Parathyroid adenoma (tissue), 2 donors: ENCODE data around the gene KLHL29.

ENCODE experiments used
- H2AFZ ChIP-seq: fragments of 300-600 bp; sonication (generic); one replicate; pipeline ENCODE4 v1.7.0; 2017; ENCODE audit warnings: antibody characterized with exemption, mild to moderate bottlenecking
- H3K27ac ChIP-seq: fragments of 300-600 bp; sonication (generic); one replicate; pipeline ENCODE4 v1.7.0; 2017
- H3K27me3 ChIP-seq: fragments of 300-600 bp; sonication (generic); one replicate; pipeline ENCODE4 v1.7.0; 2017; ENCODE audit warnings: low read length; ENCODE audit not compliant: control insufficient read depth, insufficient read depth
- H3K36me3 ChIP-seq: fragments of 300-600 bp; sonication (generic); one replicate; pipeline ENCODE4 v1.7.0; 2017; ENCODE audit warnings: low read length; ENCODE audit not compliant: control insufficient read depth, insufficient read depth
- H3K4me1 ChIP-seq: fragments of 300-600 bp; sonication (generic); one replicate; pipeline ENCODE4 v1.7.0; 2017; ENCODE audit warnings: control low read depth
- H3K4me2 ChIP-seq: fragments of 300-600 bp; sonication (generic); one replicate; pipeline ENCODE4 v1.7.0; 2017; ENCODE audit warnings: low read length
- H3K4me3 ChIP-seq: fragments of 300-600 bp; sonication (generic); one replicate; pipeline ENCODE4 v1.7.0; 2017; ENCODE audit warnings: low read depth, low read length
- H3K79me2 ChIP-seq: fragments of 300-600 bp; sonication (generic); one replicate; pipeline ENCODE4 v1.7.0; 2017; ENCODE audit warnings: control low read depth
- H3K9ac ChIP-seq: fragments of 300-600 bp; sonication (generic); one replicate; pipeline ENCODE4 v1.7.0; 2017; ENCODE audit warnings: mild to moderate bottlenecking
- H3K9me3 ChIP-seq: fragments of 300-600 bp; sonication (generic); one replicate; pipeline ENCODE4 v1.7.0; 2017; ENCODE audit warnings: low read length; ENCODE audit not compliant: control insufficient read depth
- CTCF ChIP-seq: fragments of 300-600 bp; sonication (generic); IDR thresholded peaks from one replicate; pipeline ENCODE4 v1.7.0; 2017; ENCODE audit warnings: antibody characterized with exemption, mild to moderate bottlenecking
- donor health status: primary hyperparathyroidism.

KLHL29 gene

GRCh38 chr2:23420840-23421476 is 36.0 kb downstream of the KLHL29 start:
- Histone ChIP-seq H3K27ac (no peak overlapping the region), H3K27me3 (no peaks in the 10 kb centered on the region), H3K4me1 (no peaks in the 10 kb centered on the region), H3K36me3 (no peaks in the 10 kb centered on the region), H3K9me3 (no peaks in the 10 kb centered on the region), H2AFZ (no peak overlapping the region), H3K4me3 (no peak overlapping the region), H3K79me2 (peaks cover 5% of the 10 kb centered on the region), H3K9ac (no peak overlapping the region), H3K4me2 (no peak overlapping the region)
- no peak for TF ChIP-seq CTCF

- TF ChIP-seq CTCF = no peak
- Histone ChIP-seq H3K9me3 (no peaks in the 10 kb centered on the region), H3K79me2 (peaks cover 5% of the 10 kb centered on the region), H3K4me2 (no peak overlapping the region), H2AFZ (no peak overlapping the region), H3K27me3 (no peaks in the 10 kb centered on the region), H3K4me3 (no peak overlapping the region), H3K4me1 (no peaks in the 10 kb centered on the region), H3K27ac (no peak overlapping the region), H3K9ac (no peak overlapping the region), H3K36me3 (no peaks in the 10 kb centered on the region)
Observed at GRCh38 chr2:23422089-23423061, 37.4 kb downstream of the KLHL29 start.

- Histone ChIP-seq H2AFZ (no peak overlapping the region), H3K4me3 (no peak overlapping the region), H3K79me2 (peaks cover 5% of the 10 kb centered on the region), H3K9me3 (no peaks in the 10 kb centered on the region), H3K4me1 (no peaks in the 10 kb centered on the region), H3K27ac (no peak overlapping the region), H3K4me2 (no peak overlapping the region), H3K27me3 (no peaks in the 10 kb centered on the region), H3K9ac (no peak overlapping the region), H3K36me3 (no peaks in the 10 kb centered on the region)
- TF ChIP-seq CTCF = no peak
Observed at GRCh38 chr2:23423062-23423872, 38.3 kb downstream of the KLHL29 start.

- Histone ChIP-seq H3K4me1 (no peaks in the 10 kb centered on the region), H3K4me3 (no peak overlapping the region), H3K36me3 (no peaks in the 10 kb centered on the region), H3K27me3 (no peaks in the 10 kb centered on the region), H3K9me3 (no peaks in the 10 kb centered on the region), H3K9ac (no peak overlapping the region), H3K79me2 (peaks cover 5% of the 10 kb centered on the region), H3K27ac (no peak overlapping the region), H3K4me2 (no peak overlapping the region), H2AFZ (no peak overlapping the region)
- no peak for TF ChIP-seq CTCF
Observed at GRCh38 chr2:23423873-23424680, 39.1 kb downstream of the KLHL29 start.
